ENCODE data around the gene ANKRD30A. TPM values are rescaled to one million over a fixed set of nuclear protein-coding genes. Genes with fewer than 3 reads are reported as not detected.

ANKRD30A gene
- total and polyA plus RNA-seq, 2 experiments from 2014 or later, result not detected

DNA sequence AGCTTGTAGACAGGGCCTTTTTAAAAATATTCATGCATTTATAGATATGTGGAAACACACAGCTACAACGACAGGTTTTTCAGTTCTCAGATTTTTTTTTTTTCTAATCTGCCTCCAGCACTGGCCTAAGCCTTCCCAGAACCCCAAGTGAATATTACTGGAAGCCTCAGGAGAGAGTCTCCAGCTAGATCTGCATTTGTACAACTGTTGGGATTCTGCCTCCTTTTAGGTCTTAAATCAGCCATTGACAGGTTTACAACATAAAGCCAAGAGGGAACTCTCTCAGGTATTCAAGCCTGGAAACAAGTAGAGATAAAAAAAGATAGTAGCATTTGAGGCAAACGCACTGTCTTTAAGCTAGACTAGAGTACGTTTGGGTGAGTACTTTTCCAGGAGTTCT lies 275.8 kb downstream of the ANKRD30A start (continued):
- TF ChIP-seq, protein P1, sequence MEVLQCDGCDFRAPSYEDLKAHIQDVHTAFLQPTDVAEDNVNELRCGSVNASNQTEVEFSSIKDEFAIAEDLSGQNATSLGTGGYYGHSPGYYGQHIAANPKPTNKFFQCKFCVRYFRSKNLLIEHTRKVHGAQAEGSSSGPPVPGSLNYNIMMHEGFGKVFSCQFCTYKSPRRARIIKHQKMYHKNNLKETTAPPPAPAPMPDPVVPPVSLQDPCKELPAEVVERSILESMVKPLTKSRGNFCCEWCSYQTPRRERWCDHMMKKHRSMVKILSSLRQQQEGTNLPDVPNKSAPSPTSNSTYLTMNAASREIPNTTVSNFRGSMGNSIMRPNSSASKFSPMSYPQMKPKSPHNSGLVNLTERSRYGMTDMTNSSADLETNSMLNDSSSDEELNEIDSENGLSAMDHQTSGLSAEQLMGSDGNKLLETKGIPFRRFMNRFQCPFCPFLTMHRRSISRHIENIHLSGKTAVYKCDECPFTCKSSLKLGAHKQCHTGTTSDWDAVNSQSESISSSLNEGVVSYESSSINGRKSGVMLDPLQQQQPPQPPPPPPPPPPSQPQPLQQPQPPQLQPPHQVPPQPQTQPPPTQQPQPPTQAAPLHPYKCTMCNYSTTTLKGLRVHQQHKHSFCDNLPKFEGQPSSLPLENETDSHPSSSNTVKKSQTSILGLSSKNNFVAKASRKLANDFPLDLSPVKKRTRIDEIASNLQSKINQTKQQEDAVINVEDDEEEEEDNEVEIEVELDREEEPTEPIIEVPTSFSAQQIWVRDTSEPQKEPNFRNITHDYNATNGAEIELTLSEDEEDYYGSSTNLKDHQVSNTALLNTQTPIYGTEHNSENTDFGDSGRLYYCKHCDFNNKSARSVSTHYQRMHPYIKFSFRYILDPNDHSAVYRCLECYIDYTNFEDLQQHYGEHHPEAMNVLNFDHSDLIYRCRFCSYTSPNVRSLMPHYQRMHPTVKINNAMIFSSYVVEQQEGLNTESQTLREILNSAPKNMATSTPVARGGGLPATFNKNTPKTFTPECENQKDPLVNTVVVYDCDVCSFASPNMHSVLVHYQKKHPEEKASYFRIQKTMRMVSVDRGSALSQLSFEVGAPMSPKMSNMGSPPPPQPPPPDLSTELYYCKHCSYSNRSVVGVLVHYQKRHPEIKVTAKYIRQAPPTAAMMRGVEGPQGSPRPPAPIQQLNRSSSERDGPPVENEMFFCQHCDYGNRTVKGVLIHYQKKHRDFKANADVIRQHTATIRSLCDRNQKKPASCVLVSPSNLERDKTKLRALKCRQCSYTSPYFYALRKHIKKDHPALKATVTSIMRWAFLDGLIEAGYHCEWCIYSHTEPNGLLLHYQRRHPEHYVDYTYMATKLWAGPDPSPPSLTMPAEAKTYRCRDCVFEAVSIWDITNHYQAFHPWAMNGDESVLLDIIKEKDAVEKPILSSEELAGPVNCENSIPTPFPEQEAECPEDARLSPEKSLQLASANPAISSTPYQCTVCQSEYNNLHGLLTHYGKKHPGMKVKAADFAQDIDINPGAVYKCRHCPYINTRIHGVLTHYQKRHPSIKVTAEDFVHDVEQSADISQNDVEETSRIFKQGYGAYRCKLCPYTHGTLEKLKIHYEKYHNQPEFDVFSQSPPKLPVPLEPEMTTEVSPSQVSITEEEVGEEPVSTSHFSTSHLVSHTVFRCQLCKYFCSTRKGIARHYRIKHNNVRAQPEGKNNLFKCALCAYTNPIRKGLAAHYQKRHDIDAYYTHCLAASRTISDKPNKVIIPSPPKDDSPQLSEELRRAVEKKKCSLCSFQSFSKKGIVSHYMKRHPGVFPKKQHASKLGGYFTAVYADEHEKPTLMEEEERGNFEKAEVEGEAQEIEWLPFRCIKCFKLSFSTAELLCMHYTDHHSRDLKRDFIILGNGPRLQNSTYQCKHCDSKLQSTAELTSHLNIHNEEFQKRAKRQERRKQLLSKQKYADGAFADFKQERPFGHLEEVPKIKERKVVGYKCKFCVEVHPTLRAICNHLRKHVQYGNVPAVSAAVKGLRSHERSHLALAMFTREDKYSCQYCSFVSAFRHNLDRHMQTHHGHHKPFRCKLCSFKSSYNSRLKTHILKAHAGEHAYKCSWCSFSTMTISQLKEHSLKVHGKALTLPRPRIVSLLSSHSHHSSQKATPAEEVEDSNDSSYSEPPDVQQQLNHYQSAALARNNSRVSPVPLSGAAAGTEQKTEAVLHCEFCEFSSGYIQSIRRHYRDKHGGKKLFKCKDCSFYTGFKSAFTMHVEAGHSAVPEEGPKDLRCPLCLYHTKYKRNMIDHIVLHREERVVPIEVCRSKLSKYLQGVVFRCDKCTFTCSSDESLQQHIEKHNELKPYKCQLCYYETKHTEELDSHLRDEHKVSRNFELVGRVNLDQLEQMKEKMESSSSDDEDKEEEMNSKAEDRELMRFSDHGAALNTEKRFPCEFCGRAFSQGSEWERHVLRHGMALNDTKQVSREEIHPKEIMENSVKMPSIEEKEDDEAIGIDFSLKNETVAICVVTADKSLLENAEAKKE (CRISPR knock-in tag; IDR thresholded peaks at IDR 0.05), result no peak
- no peak for TF ChIP-seq JUNB (IDR thresholded peaks at IDR 0.05; ENCODE audit: unreplicated experiment)
- TF ChIP-seq NANOG (IDR thresholded peaks at IDR 0.05; ENCODE audit: borderline replicate concordance), result no peak
- no peak for TF ChIP-seq EZH2phosphoT487 (IDR thresholded peaks at IDR 0.05; ENCODE audit: unreplicated experiment)
- TF ChIP-seq ZNF331 (CRISPR knock-in tag; IDR thresholded peaks at IDR 0.05; ENCODE audit: low read depth), result no peak
- no peak for TF ChIP-seq STAT1 (IDR thresholded peaks at IDR 0.05; ENCODE audit: unreplicated experiment)

DNA sequence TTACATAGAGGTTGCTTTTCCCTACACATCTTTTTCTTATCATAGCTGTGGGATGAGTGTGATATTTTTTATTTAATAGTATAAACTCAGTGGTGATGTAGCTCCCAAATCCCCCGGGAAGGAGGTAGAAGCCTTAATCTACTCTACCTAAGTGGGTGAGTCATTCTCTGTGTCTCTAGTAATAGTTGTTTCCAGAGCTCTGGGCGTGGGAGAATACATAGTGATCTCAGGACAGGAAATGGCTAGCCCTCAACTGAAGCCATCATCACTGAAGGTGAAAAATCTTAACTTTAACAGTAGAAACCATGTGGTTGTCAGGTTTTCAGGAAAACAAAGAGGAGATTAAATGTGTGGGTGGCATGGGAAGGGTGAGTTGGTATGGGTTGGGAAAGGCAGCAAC lies 278.4 kb downstream of the ANKRD30A start:
- Histone ChIP-seq H3K9me2 (ENCODE audit: insufficient read depth) (no peaks in the 10 kb centered on the region), H4K20me1 (replicated peaks; ENCODE audit: insufficient read depth) (no peaks in the 10 kb centered on the region), H2AFZ (no peak overlapping the region), H3K79me2 (replicated peaks; ENCODE audit: insufficient read depth) (no peaks in the 10 kb centered on the region), H3F3A (replicated peaks; ENCODE audit: low read depth) (no peaks in the 10 kb centered on the region), H3K4me1 (ENCODE audit: insufficient read depth) (no peaks in the 10 kb centered on the region), H3K4me2 (no peak overlapping the region), H3K27ac (ENCODE audit: low read depth) (no peak overlapping the region), H3K4me3 (no peak overlapping the region), H3K27me3 (ENCODE audit: insufficient read depth) (no peaks in the 10 kb centered on the region), H3K36me3 (ENCODE audit: insufficient read depth) (peaks cover 4% of the 10 kb centered on the region; the same call in 1 of the 2 replicates)
- Mint-ChIP-seq H3K4me1 (no peaks in the 10 kb centered on the region), H3K27ac (no peak overlapping the region), H3K9me3 (peaks cover 97% of the 10 kb centered on the region), H3K36me3 (ENCODE audit: low read depth) (peaks cover 34% of the 10 kb centered on the region), H3K27me3 (ENCODE audit: insufficient read depth, low read depth, poor library complexity) (peaks cover 3% of the 10 kb centered on the region), H3K4me3 (no peak overlapping the region)
- ATAC-seq (no peak), DNase-seq (ENCODE audit: low spot score) (no peak)
- no peak for TF ChIP-seq EZH2 (IDR thresholded peaks at IDR 0.05; ENCODE audit: low read depth, unreplicated experiment)
- no peak for TF ChIP-seq ZNF114 (CRISPR knock-in tag; IDR thresholded peaks at IDR 0.05)
- TF ChIP-seq, protein P2, sequence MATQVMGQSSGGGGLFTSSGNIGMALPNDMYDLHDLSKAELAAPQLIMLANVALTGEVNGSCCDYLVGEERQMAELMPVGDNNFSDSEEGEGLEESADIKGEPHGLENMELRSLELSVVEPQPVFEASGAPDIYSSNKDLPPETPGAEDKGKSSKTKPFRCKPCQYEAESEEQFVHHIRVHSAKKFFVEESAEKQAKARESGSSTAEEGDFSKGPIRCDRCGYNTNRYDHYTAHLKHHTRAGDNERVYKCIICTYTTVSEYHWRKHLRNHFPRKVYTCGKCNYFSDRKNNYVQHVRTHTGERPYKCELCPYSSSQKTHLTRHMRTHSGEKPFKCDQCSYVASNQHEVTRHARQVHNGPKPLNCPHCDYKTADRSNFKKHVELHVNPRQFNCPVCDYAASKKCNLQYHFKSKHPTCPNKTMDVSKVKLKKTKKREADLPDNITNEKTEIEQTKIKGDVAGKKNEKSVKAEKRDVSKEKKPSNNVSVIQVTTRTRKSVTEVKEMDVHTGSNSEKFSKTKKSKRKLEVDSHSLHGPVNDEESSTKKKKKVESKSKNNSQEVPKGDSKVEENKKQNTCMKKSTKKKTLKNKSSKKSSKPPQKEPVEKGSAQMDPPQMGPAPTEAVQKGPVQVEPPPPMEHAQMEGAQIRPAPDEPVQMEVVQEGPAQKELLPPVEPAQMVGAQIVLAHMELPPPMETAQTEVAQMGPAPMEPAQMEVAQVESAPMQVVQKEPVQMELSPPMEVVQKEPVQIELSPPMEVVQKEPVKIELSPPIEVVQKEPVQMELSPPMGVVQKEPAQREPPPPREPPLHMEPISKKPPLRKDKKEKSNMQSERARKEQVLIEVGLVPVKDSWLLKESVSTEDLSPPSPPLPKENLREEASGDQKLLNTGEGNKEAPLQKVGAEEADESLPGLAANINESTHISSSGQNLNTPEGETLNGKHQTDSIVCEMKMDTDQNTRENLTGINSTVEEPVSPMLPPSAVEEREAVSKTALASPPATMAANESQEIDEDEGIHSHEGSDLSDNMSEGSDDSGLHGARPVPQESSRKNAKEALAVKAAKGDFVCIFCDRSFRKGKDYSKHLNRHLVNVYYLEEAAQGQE (IDR thresholded peaks at IDR 0.05; ENCODE audit: unreplicated experiment), result no peak
- no peak for TF ChIP-seq POLR2AphosphoS5 (IDR thresholded peaks at IDR 0.05; ENCODE audit: low read depth)
- TF ChIP-seq CREB1 (CRISPR knock-in tag; IDR thresholded peaks at IDR 0.05; ENCODE audit: low read depth), result no peak

Measured in GM23338 (cell line).